C4-2B (cell line): ENCODE measurements around the gene CSNK1D.

Experiments
- CTCF ChIP-seq: fragments of 450-650 bp; conservative IDR thresholded peaks from 2 replicates; pipeline ENCODE4 v1.5.1; 2017; ENCODE audit warnings: mild to moderate bottlenecking
- ZFX ChIP-seq: fragments of 450-650 bp; IDR thresholded peaks from 2 replicates; pipeline ENCODE4 v1.6.1; 2017

- no peak for TF ChIP-seq CTCF
- TF ChIP-seq ZFX = no peak
Observed at GRCh38 chr17:82194765-82195164, 78.7 kb downstream of the CSNK1D start.
